Measurements from ENCODE around the gene SUSD3.
A peak's percentile ranks its signal among the peaks of the same experiment; 100 is the strongest.
"Not testable (repeated sequence)": the region's sequence is repeated elsewhere in the genome, so short reads cannot be mapped to it uniquely, and the experiment has no call there.

Gene SUSD3

GRCh38 chr9:93092251-93092991 lies 33.9 kb downstream of the SUSD3 start:
- DNase-seq (ENCODE audit: low spot score), result no peak

GRCh38 chr9:93093127-93093876 lies 34.8 kb downstream of the SUSD3 start:
- DNase-seq (ENCODE audit: low spot score), result no peak

- no peak for DNase-seq (ENCODE audit: low spot score)
Measured at GRCh38 chr9:93093877-93094657, 35.6 kb downstream of the SUSD3 start.

- DNase-seq (ENCODE audit: low spot score), result no peak
Measured at GRCh38 chr9:93094658-93095204, 36.2 kb downstream of the SUSD3 start.

GRCh38 chr9:93095205-93096130 lies 37.0 kb downstream of the SUSD3 start:
- DNase-seq (ENCODE audit: low spot score), result peak; percentile 99

GRCh38 chr9:93096131-93096802 lies 37.8 kb downstream of the SUSD3 start, which contains the start of gene CARD19:
Gene CARD19 (plus strand): TSS chr9:93096217. CDS start chr9:93096346, 129 bp downstream.
- peak; percentile 29 for DNase-seq (ENCODE audit: low spot score)

- DNase-seq (ENCODE audit: low spot score), result no peak
Measured at GRCh38 chr9:93096811-93097382, 38.4 kb downstream of the SUSD3 start.

- no peak for DNase-seq (ENCODE audit: low spot score)
Measured at GRCh38 chr9:93097511-93098201, 39.2 kb downstream of the SUSD3 start.

GRCh38 chr9:93098236-93098946 lies 39.9 kb downstream of the SUSD3 start:
- DNase-seq (ENCODE audit: low spot score), result peak; percentile 96

GRCh38 chr9:93099551-93100275 lies 41.2 kb downstream of the SUSD3 start:
- DNase-seq (ENCODE audit: low spot score), result no peak

- no peak for DNase-seq (ENCODE audit: low spot score)
Measured at GRCh38 chr9:93100276-93100636, 41.8 kb downstream of the SUSD3 start.

GRCh38 chr9:93101086-93101485 lies 42.6 kb downstream of the SUSD3 start:
- not testable (repeated sequence) for DNase-seq (ENCODE audit: low spot score)

GRCh38 chr9:93105620-93106019 lies 47.1 kb downstream of the SUSD3 start:
- no peak for DNase-seq (ENCODE audit: low spot score)

GRCh38 chr9:93107151-93107824 lies 48.8 kb downstream of the SUSD3 start:
- no peak for DNase-seq (ENCODE audit: low spot score)

- no peak for DNase-seq (ENCODE audit: low spot score)
Measured at GRCh38 chr9:93107825-93108161, 49.3 kb downstream of the SUSD3 start.

- DNase-seq (ENCODE audit: low spot score), result no peak
Measured at GRCh38 chr9:93108291-93109041, 50.0 kb downstream of the SUSD3 start.

GRCh38 chr9:93110311-93110855 lies 51.9 kb downstream of the SUSD3 start:
- DNase-seq (ENCODE audit: low spot score), result no peak

All from AG08395 (cell line).